Neural crest cell (in vitro differentiated cells): Measurements from ENCODE around the gene SHISAL1. TPM values are rescaled to one million over a fixed set of nuclear protein-coding genes. Genes with fewer than 3 reads are reported as not detected.

Experiments
- DNase-seq: peaks from one replicate; pipeline ENCODE4 v3.0.0; 2021; ENCODE audit warnings: low read depth, mixed read lengths, low spot score
- H3K27ac Mint-ChIP-seq: one replicate; pipeline ENCODE4 v1.8.0; 2021; ENCODE audit warnings: mild to moderate bottlenecking, mixed read lengths; ENCODE audit not compliant: unreplicated experiment
- H3K27me3 Mint-ChIP-seq: 2 replicates; pipeline ENCODE4 v1.8.0; 2021; ENCODE audit warnings: low read depth, mild to moderate bottlenecking, mixed read lengths
- H3K36me3 Mint-ChIP-seq: 2 replicates; pipeline ENCODE4 v1.8.0; 2021; ENCODE audit warnings: low read depth, mild to moderate bottlenecking, mixed read lengths
- H3K4me1 Mint-ChIP-seq: 2 replicates; pipeline ENCODE4 v1.8.0; 2021; ENCODE audit warnings: mixed read lengths
- H3K4me3 Mint-ChIP-seq: one replicate; pipeline ENCODE4 v1.8.0; 2021; ENCODE audit warnings: mild to moderate bottlenecking, mixed read lengths
- H3K9me3 Mint-ChIP-seq: 2 replicates; pipeline ENCODE4 v1.8.0; 2021; ENCODE audit warnings: mixed read lengths
- total RNA-seq: library from RNA; stranded (reverse); gene quantifications from 2 replicates; pipeline ENCODE4 v1.2.1, GENCODE V29; 2021
- TF ChIP-seq, protein P1 (sequence below): fragments of 200-600 bp; sonication (generic); conservative IDR thresholded peaks from 2 replicates; pipeline ENCODE4 v1.5.0; 2021; ENCODE audit warnings: antibody characterized with exemption, mild to moderate bottlenecking

SHISAL1 gene
- total RNA-seq, 1 donor from 2014 or later = 4.2 TPM

DNA sequence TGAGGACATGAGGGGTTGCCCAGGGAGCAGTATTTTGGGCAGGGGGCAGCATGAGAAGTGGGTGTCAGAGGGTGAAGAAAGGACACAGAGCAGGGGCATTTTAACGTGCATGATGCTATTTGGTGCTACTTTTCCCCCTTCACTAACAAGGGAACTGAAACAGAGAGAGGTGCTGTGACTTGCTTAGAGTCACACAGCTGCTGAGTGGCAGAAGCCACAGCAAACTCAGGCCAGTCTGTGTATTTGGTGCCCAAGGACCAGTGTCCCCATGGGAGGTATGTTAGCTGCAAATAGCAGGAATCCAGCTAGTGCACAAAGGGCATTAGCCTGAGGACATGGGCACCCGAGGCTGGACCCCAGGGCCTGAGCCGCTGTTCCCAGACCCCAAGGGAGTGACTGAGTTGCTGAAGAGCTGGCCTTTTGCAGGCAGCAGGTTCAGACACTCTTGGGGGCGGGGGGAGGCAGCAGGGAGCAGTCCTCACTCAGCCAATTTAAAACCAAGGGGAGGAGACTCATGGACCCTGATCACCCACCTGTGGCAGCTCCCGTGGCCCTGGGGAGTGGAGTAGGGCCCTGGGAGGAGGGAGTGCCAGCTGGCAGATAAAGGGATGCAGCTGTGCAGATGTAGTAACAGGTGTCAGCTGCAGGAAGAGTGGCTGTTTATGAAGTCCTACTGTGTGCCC, 117.4 kb downstream of the SHISAL1 start:
- TF ChIP-seq, protein P1, sequence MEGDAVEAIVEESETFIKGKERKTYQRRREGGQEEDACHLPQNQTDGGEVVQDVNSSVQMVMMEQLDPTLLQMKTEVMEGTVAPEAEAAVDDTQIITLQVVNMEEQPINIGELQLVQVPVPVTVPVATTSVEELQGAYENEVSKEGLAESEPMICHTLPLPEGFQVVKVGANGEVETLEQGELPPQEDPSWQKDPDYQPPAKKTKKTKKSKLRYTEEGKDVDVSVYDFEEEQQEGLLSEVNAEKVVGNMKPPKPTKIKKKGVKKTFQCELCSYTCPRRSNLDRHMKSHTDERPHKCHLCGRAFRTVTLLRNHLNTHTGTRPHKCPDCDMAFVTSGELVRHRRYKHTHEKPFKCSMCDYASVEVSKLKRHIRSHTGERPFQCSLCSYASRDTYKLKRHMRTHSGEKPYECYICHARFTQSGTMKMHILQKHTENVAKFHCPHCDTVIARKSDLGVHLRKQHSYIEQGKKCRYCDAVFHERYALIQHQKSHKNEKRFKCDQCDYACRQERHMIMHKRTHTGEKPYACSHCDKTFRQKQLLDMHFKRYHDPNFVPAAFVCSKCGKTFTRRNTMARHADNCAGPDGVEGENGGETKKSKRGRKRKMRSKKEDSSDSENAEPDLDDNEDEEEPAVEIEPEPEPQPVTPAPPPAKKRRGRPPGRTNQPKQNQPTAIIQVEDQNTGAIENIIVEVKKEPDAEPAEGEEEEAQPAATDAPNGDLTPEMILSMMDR = no peak
- Mint-ChIP-seq H3K27me3 (peaks cover 12% of the 10 kb centered on the region), H3K27ac (peak overlapping the region; percentile 21), H3K36me3 (no peaks in the 10 kb centered on the region), H3K9me3 (no peaks in the 10 kb centered on the region), H3K4me1 (no peaks in the 10 kb centered on the region), H3K4me3 (no peak overlapping the region)
- no peak for DNase-seq

DNA sequence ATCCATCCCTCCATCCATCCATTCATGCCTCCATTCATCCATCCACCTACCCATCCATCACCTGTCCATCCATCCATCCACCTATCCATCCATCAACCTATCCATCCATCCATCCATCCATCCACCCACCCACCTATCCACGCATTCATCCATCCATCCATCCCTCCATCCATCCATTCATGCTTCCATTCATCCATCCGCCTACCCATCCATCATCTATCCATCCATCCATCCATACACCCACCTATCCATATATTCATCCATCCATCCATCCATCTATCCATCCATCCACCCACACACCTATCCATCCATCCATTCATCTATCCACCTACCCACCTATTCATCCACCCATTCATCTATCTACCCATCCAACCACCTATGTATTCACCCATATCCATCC, 118.2 kb downstream of the SHISAL1 start:
- Mint-ChIP-seq H3K27me3 (peaks cover 12% of the 10 kb centered on the region), H3K36me3 (no peaks in the 10 kb centered on the region), H3K27ac (no peak overlapping the region), H3K4me3 (no peak overlapping the region), H3K4me1 (no peaks in the 10 kb centered on the region), H3K9me3 (no peaks in the 10 kb centered on the region)
- TF ChIP-seq, protein P1 = no peak
- no peak for DNase-seq

Other genes starting within 250 kb of the SHISAL1 start
- 0.14 and 0.23 TPM in 2 replicates for gene PARVG, start 132.0 kb downstream of the SHISAL1 start, total RNA-seq
- 45.0 and 45.6 TPM in 2 replicates for gene RTL6, start 185.3 kb upstream of the SHISAL1 start, total RNA-seq